ENCODE results near the gene CCL28. TPM values are rescaled to one million over a fixed set of nuclear protein-coding genes. Genes with fewer than 3 reads are reported as not detected.

CCL28 gene
- total RNA-seq, 1 donor: 1.3 TPM

GRCh38 chr5:43358726-43359125 lies 53.5 kb downstream of the CCL28 start:
- no peak for TF ChIP-seq CTCF (IDR thresholded peaks at IDR 0.05; ENCODE audit: insufficient read depth, low read depth, low read length)
- DNase-seq (ENCODE audit: low read depth): no peak

GRCh38 chr5:43358301-43358700 lies 53.9 kb downstream of the CCL28 start:
- no peak overlapping the region for H3K4me3 ChIP-seq (ENCODE audit: low read depth, low read length)
- TF ChIP-seq CTCF (IDR thresholded peaks at IDR 0.05; ENCODE audit: insufficient read depth, low read depth, low read length): no peak
- no peak for DNase-seq (ENCODE audit: low read depth)

More at GRCh38 chr5:43358726-43359125, 53.5 kb downstream of the CCL28 start:
- H3K4me3 ChIP-seq (ENCODE audit: low read depth, low read length): no peak overlapping the region

GRCh38 chr5:43357878-43358281 lies 54.3 kb downstream of the CCL28 start:
- H3K4me3 ChIP-seq (ENCODE audit: low read depth, low read length): no peak overlapping the region
- no peak for TF ChIP-seq CTCF (IDR thresholded peaks at IDR 0.05; ENCODE audit: insufficient read depth, low read depth, low read length)
- no peak for DNase-seq (ENCODE audit: low read depth)

GRCh38 chr5:43357067-43357466 lies 55.1 kb downstream of the CCL28 start:
- no peak for DNase-seq (ENCODE audit: low read depth)
- no peak overlapping the region for H3K4me3 ChIP-seq (ENCODE audit: low read depth, low read length)
- no peak for TF ChIP-seq CTCF (IDR thresholded peaks at IDR 0.05; ENCODE audit: insufficient read depth, low read depth, low read length)

GRCh38 chr5:43354774-43355173 lies 57.4 kb downstream of the CCL28 start:
- no peak overlapping the region for H3K4me3 ChIP-seq (ENCODE audit: low read depth, low read length)
- DNase-seq (ENCODE audit: low read depth): no peak
- no peak for TF ChIP-seq CTCF (IDR thresholded peaks at IDR 0.05; ENCODE audit: insufficient read depth, low read depth, low read length)

- no peak for DNase-seq (ENCODE audit: low read depth)
- H3K4me3 ChIP-seq (ENCODE audit: low read depth, low read length): no peak overlapping the region
- no peak for TF ChIP-seq CTCF (IDR thresholded peaks at IDR 0.05; ENCODE audit: insufficient read depth, low read depth, low read length)
Measured at GRCh38 chr5:43353668-43354067, 58.5 kb downstream of the CCL28 start.

GRCh38 chr5:43352915-43353314 lies 59.3 kb downstream of the CCL28 start:
- no peak for TF ChIP-seq CTCF (IDR thresholded peaks at IDR 0.05; ENCODE audit: insufficient read depth, low read depth, low read length)
- H3K4me3 ChIP-seq (ENCODE audit: low read depth, low read length): no peak overlapping the region
- no peak for DNase-seq (ENCODE audit: low read depth)
